ENCODE results near the gene MLANA. TPM values are rescaled to one million over a fixed set of nuclear protein-coding genes. Genes with fewer than 3 reads are reported as not detected.

MLANA gene
- total and polyA plus RNA-seq, 7 donors: not detected

- H3K9me3 ChIP-seq: no peaks in the 10 kb centered on the region
- peaks cover 0 to 21% (median 7%) of the 10 kb centered on the region in 4 donors for H3K4me1 ChIP-seq
- WGBS, 2 donors: 44 to 76% methylated on average over 9 of the region's 9 CpGs
- no peak for TF ChIP-seq POLR2A (IDR thresholded peaks at IDR 0.05)
- TF ChIP-seq POLR2AphosphoS5 (IDR thresholded peaks at IDR 0.05): no peak
- TF ChIP-seq EP300 (IDR thresholded peaks at IDR 0.05): no peak
- TF ChIP-seq CTCF (IDR thresholded peaks at IDR 0.05): no peak
- H3K27me3 ChIP-seq: no peaks in the 10 kb centered on the region
- no peak overlapping the region for H3K27ac ChIP-seq
- no peaks in the 10 kb centered on the region for H3K36me3 ChIP-seq
- no peak for DNase-seq
- intact Hi-C loops (cut with DNase I): loop anchor here (10.0 kb wide), 1 partner anchor 51 kb away; a partner anchor contains a TSS
- H3K4me3 ChIP-seq: no peak overlapping the region
These were observed 63.3 kb downstream of the MLANA start for GRCh38 chr9:5953743-5954707.

GRCh38 chr9:5957166-5957565, 66.5 kb downstream of the MLANA start:
- WGBS, 2 donors: 98 to 100% methylated on average over 1 of the region's 1 CpG
- no peaks in the 10 kb centered on the region for H3K36me3 ChIP-seq

GRCh38 chr9:5958273-5958672, 67.6 kb downstream of the MLANA start:
- TF ChIP-seq CTCF (IDR thresholded peaks at IDR 0.05) (no peak), POLR2A (IDR thresholded peaks at IDR 0.05) (no peak), POLR2AphosphoS5 (IDR thresholded peaks at IDR 0.05) (no peak), EP300 (IDR thresholded peaks at IDR 0.05) (no peak)
- Histone ChIP-seq H3K9me3 (no peaks in the 10 kb centered on the region), H3K27me3 (no peaks in the 10 kb centered on the region), H3K4me3 (no peak overlapping the region), H3K36me3 (no peaks in the 10 kb centered on the region), H3K27ac (no peak overlapping the region), H3K4me1 (no peaks in the 10 kb centered on the region)
- WGBS, 2 donors: 95 to 96% methylated on average over 6 of the region's 6 CpGs
- intact Hi-C loops (cut with DNase I): loop anchor here (10.0 kb wide), 1 partner anchor 47 kb away; a partner anchor contains a TSS
- no peak for DNase-seq

More at GRCh38 chr9:5957166-5957565, 66.5 kb downstream of the MLANA start:
- H3K4me1 ChIP-seq: peaks cover 0 to 3% (median 1%) of the 10 kb centered on the region in 4 donors
- no peaks in the 10 kb centered on the region for H3K27me3 ChIP-seq
- intact Hi-C loops (cut with DNase I): loop anchor here (10.0 kb wide), 1 partner anchor 48 kb away; a partner anchor contains a TSS
- H3K27ac ChIP-seq: no peak overlapping the region
- no peak overlapping the region for H3K4me3 ChIP-seq
- DNase-seq: no peak
- TF ChIP-seq EP300 (IDR thresholded peaks at IDR 0.05) (no peak), POLR2A (IDR thresholded peaks at IDR 0.05) (no peak)
- H3K9me3 ChIP-seq: no peaks in the 10 kb centered on the region

Other genes with a start within 250 kb of the MLANA start
- gene ERMP1, start 57.8 kb upstream of the MLANA start, total RNA-seq: 10 to 100 TPM in 1 of 4 donors, 1 to 10 TPM in 3; 7.9 to 12.2 (median 8.6) TPM
- 10 to 100 TPM in 1 of 3 donors, 1 to 10 TPM in 2; 2.4 to 13.2 (median 4.6) TPM for gene ERMP1, start 57.8 kb upstream of the MLANA start, polyA plus RNA-seq
- 10 to 100 TPM; 10.2 to 13.6 (median 12.0) TPM for gene RANBP6, start 124.7 kb downstream of the MLANA start, total RNA-seq
- 1 to 10 TPM; 2.5 to 9.1 (median 3.0) TPM for gene RANBP6, start 124.7 kb downstream of the MLANA start, polyA plus RNA-seq

All from sigmoid colon (tissue), 7 donors.